K562 (cell line): ENCODE measurements around the gene MCL1. TPM values are rescaled to one million over a fixed set of nuclear protein-coding genes. Genes with fewer than 3 reads are reported as not detected.

Source experiments
- CREB5 ChIP-seq: fragments of 250-450 bp; sonication (Bioruptor Pico); IDR thresholded peaks from 2 replicates; pipeline ENCODE4 v1.5.0; 2020; ENCODE audit warnings: mild to moderate bottlenecking
- HMBOX1 ChIP-seq: sonication (generic); IDR thresholded peaks from 2 replicates; pipeline ENCODE4 v1.6.1; 2016
- KDM2B ChIP-seq: fragments of 250-450 bp; sonication (Bioruptor Pico); IDR thresholded peaks from 2 replicates; pipeline ENCODE4 v1.8.0; 2021; ENCODE audit warnings: mild to moderate bottlenecking, moderate library complexity
- SRSF9 ChIP-seq: fragments of 200-400 bp; formaldehyde crosslinking; IDR thresholded peaks from 2 replicates; pipeline ENCODE4 v1.6.1; 2017; ENCODE audit warnings: low read depth, low read length, borderline replicate concordance
- TEAD4 ChIP-seq, 2 experiments: sonication (generic) in 1 of 2; formaldehyde crosslinking in 1 of 2; IDR thresholded peaks; 2 replicates each; pipeline versions ENCODE4 v1.6.1 to v1.8.0; 2012 to 2022; ENCODE audit warnings: borderline replicate concordance in 1 of 2, inconsistent platforms in 1 of 2, low read length in 1 of 2, mild to moderate bottlenecking in 1 of 2, missing genetic modification reagents in 1 of 2
- ZFX ChIP-seq: sonication (generic); formaldehyde crosslinking; IDR thresholded peaks from 2 replicates; pipeline ENCODE4 v1.8.0; 2022; ENCODE audit warnings: mild to moderate bottlenecking, missing genetic modification reagents, moderate library complexity
- ZNF12 ChIP-seq: sonication (generic); formaldehyde crosslinking; IDR thresholded peaks from 2 replicates; pipeline ENCODE4 v1.4.0; 2020; ENCODE audit warnings: mild to moderate bottlenecking, missing genetic modification reagents
- ZNF41 ChIP-seq: fragments of 250-450 bp; sonication (Bioruptor Pico); conservative IDR thresholded peaks from 2 replicates; pipeline ENCODE4 v1.4.0; 2020; ENCODE audit warnings: mild to moderate bottlenecking
- polyA plus RNA-seq, 8 experiments: library from polyadenylated mRNA; depleted of rRNA in 4 of 8; stranded (reverse) in 5 of 8; unstranded in 3 of 8; fragments of >200 nt; fragmentation: Nextera tagmentation in 2 of 8; fragmentation: Illumina TruSeq in 1 of 8; extraction: Ambion mirVana in 2 of 8; extraction: Trizol in 1 of 8; gene quantifications; 2 replicates each; pipeline versions ENCODE4 v1.2.1 to v1.2.3, GENCODE V29; 2011 to 2014; ENCODE audit warnings: inconsistent platforms in 1 of 8, missing spikeins in 1 of 8
- total RNA-seq, 7 experiments: library from RNA; depleted of rRNA in 6 of 7; stranded (reverse); fragments of >200 nt in 6 of 7; fragmentation: Illumina TruSeq in 2 of 7; extraction: Trizol in 2 of 7; gene quantifications; 2 replicates each; pipeline versions ENCODE4 v1.2.1 to v1.2.3, GENCODE V29; 2011 to 2021; ENCODE audit warnings: low replicate concordance in 1 of 7
- TF ChIP-seq, protein P1 (sequence below): IDR thresholded peaks from 2 replicates; pipeline ENCODE4 v1.6.1; 2011; ENCODE audit warnings: borderline replicate concordance, low read depth, mild to moderate bottlenecking, moderate library complexity, low read length; ENCODE audit not compliant: insufficient read depth, poor library complexity, severe bottlenecking
- TF ChIP-seq, protein P2 (sequence below), 2 experiments: fragments of 150-350 bp in 1 of 2; IDR thresholded peaks; 2 replicates each; pipeline ENCODE4 v1.6.1; 2012 to 2016; ENCODE audit warnings: low read depth in 2 of 2, low read length in 2 of 2, mild to moderate bottlenecking in 1 of 2, moderate library complexity in 1 of 2

MCL1 gene
- total and polyA plus RNA-seq, 9 of the 15 experiments (the other 6 are each of a cell fraction or from before 2014, with no cell fraction given) = 27.1 to 224 (median 138) TPM

- TF ChIP-seq, protein P1, sequence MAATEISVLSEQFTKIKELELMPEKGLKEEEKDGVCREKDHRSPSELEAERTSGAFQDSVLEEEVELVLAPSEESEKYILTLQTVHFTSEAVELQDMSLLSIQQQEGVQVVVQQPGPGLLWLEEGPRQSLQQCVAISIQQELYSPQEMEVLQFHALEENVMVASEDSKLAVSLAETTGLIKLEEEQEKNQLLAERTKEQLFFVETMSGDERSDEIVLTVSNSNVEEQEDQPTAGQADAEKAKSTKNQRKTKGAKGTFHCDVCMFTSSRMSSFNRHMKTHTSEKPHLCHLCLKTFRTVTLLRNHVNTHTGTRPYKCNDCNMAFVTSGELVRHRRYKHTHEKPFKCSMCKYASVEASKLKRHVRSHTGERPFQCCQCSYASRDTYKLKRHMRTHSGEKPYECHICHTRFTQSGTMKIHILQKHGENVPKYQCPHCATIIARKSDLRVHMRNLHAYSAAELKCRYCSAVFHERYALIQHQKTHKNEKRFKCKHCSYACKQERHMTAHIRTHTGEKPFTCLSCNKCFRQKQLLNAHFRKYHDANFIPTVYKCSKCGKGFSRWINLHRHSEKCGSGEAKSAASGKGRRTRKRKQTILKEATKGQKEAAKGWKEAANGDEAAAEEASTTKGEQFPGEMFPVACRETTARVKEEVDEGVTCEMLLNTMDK = no peak
- TF ChIP-seq CREB5 (CRISPR knock-in tag) (no peak), ZNF12 (CRISPR knock-in tag) (no peak), ZNF41 (no peak; the same call in 1 of the 2 replicates), SRSF9 (no peak), TEAD4 (IDR thresholded peaks at IDR 0.05; ENCODE audit: low read length) (peak; percentile 67), TEAD4 (CRISPR knock-in tag; IDR thresholded peaks at IDR 0.05; ENCODE audit: borderline replicate concordance) (no peak), KDM2B (no peak), HMBOX1 (peak; percentile 81), ZFX (CRISPR knock-in tag) (peak; percentile 16; the same call in 1 of the 2 replicates)
- TF ChIP-seq, protein P2, sequence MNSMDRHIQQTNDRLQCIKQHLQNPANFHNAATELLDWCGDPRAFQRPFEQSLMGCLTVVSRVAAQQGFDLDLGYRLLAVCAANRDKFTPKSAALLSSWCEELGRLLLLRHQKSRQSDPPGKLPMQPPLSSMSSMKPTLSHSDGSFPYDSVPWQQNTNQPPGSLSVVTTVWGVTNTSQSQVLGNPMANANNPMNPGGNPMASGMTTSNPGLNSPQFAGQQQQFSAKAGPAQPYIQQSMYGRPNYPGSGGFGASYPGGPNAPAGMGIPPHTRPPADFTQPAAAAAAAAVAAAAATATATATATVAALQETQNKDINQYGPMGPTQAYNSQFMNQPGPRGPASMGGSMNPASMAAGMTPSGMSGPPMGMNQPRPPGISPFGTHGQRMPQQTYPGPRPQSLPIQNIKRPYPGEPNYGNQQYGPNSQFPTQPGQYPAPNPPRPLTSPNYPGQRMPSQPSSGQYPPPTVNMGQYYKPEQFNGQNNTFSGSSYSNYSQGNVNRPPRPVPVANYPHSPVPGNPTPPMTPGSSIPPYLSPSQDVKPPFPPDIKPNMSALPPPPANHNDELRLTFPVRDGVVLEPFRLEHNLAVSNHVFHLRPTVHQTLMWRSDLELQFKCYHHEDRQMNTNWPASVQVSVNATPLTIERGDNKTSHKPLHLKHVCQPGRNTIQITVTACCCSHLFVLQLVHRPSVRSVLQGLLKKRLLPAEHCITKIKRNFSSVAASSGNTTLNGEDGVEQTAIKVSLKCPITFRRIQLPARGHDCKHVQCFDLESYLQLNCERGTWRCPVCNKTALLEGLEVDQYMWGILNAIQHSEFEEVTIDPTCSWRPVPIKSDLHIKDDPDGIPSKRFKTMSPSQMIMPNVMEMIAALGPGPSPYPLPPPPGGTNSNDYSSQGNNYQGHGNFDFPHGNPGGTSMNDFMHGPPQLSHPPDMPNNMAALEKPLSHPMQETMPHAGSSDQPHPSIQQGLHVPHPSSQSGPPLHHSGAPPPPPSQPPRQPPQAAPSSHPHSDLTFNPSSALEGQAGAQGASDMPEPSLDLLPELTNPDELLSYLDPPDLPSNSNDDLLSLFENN (IDR thresholded peaks at IDR 0.05; ENCODE audit: low read depth in 2 of 2, low read length in 2 of 2) = 0 out of 4 replicates have a peak, but pooled peaks of 1 of the 2 experiments have one; percentile 17
- TF ChIP-seq, all 486 proteins: peak for 132
Measured at GRCh38 chr1:150613061-150613920, 33.9 kb upstream of the MCL1 start (continued).
